ENCODE results near the gene PDS5B. TPM values are rescaled to one million over a fixed set of nuclear protein-coding genes. Genes with fewer than 3 reads are reported as not detected.
"Not testable (repeated sequence)": the region's sequence is repeated elsewhere in the genome, so short reads cannot be mapped to it uniquely, and the experiment has no call there.

The PDS5B gene
- total and polyA plus RNA-seq, 2 of the 8 experiments (the other 6 are each of a cell fraction or from before 2014, with no cell fraction given), result 5.5 to 54.6 TPM

DNA sequence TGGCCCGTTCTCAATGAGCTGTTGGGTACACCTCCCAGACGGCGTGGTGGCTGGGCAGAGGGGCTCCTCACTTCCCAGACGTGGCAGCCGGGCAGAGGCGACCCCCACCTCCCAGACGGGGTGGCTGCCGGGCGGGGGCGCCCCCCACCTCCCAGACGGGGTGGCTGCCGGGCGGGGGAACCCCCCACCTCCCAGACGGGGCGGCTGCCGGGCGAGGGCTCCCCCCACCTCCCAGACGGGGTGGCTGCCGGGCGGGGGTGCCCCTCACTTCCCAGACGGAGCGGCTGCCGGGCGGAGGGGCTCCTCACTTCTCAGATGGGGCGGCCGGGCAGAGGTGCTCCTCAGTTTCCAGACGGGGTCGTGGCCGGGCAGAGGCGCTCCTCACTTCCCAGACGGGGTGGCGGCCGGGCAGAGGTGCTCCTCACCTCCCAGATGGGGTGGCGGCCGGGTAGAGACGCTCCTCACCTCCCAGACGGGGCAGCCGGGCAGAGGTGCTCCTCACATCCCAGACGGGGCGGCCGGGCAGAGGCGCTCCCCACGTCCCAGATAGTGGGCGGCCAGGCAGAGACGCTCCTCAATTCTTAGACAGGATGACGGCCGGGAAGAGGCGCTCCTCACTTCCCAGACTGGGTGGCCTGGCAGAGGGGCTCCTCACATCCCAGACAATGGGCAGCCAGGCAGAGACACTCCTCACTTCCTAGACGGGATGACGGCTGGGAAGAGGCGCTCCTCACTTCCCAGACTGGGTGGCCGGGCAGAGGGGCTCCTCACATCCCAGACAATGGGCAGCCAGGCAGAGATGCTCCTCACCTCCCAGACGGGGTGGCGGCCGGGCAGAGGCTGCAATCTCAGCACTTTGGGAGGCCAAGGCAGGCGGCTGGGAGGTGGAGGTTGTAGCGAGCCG is 135.1 kb downstream of the PDS5B start:
- H2BK120ac ChIP-seq (replicated peaks; ENCODE audit: low read depth, low read length); H4K5ac ChIP-seq (ENCODE audit: insufficient read length, low read depth, low read length); H3K23ac ChIP-seq (ENCODE audit: insufficient read length); H2BK12ac ChIP-seq (ENCODE audit: low read depth, low read length); H3K18ac ChIP-seq (ENCODE audit: extremely low read depth, low read length); H2BK5ac ChIP-seq (ENCODE audit: low read depth, low read length); H3K56ac ChIP-seq (replicated peaks; ENCODE audit: insufficient read length, low read depth, low read length); H2AK5ac ChIP-seq (ENCODE audit: low read depth, low read length); H4K91ac ChIP-seq (replicated peaks; ENCODE audit: insufficient read length, low read length); H2BK15ac ChIP-seq (ENCODE audit: low read length); FAIRE-seq; POLR2A ChIA-PET (ENCODE audit: partially characterized antibody); CTCF ChIA-PET (ENCODE audit: partially characterized antibody); H3K79me2 ChIP-seq (ENCODE audit: control insufficient read depth in 1 of 2, insufficient read depth in 2 of 2, low read length in 2 of 2); H3K27me3 ChIP-seq (replicated peaks in 1 of 4; ENCODE audit: control insufficient read depth in 3 of 4, extremely low read depth in 1 of 4, insufficient read depth in 3 of 4, low read length in 3 of 4); H3K79me1 ChIP-seq (ENCODE audit: low read depth, low read length); H2AFZ ChIP-seq (ENCODE audit: low read length); H3K27ac ChIP-seq (ENCODE audit: low read depth, low read length); H3K4me1 ChIP-seq (replicated peaks in 1 of 4; ENCODE audit: control insufficient read depth in 3 of 4, insufficient read depth in 4 of 4, low read length in 3 of 4); H4K8ac ChIP-seq (ENCODE audit: extremely low read depth, insufficient read depth, low read length); H2BK20ac ChIP-seq (ENCODE audit: low read length); H3K4ac ChIP-seq (replicated peaks; ENCODE audit: insufficient read length, low read depth, low read length); DNase-seq (ENCODE audit: low read depth in 1 of 2, low spot score in 2 of 2); H3K9ac ChIP-seq (replicated peaks in 1 of 4; ENCODE audit: extremely low read depth in 1 of 4, low read depth in 3 of 4, low read length in 3 of 4); H3K14ac ChIP-seq (ENCODE audit: insufficient read length); H3K4me3 ChIP-seq (ENCODE audit: extremely low read depth in 1 of 4, insufficient read depth in 2 of 4, low read depth in 3 of 4, low read length in 4 of 4); H3K4me2 ChIP-seq (ENCODE audit: insufficient read depth in 1 of 2, low read depth in 2 of 2, low read length in 2 of 2); H4K20me1 ChIP-seq (replicated peaks in 1 of 2; ENCODE audit: control insufficient read depth in 1 of 2, insufficient read depth in 2 of 2, low read length in 2 of 2); H3K23me2 ChIP-seq (ENCODE audit: low read depth, low read length): not testable (repeated sequence)
- Histone ChIP-seq H3K36me3 (ENCODE audit: control insufficient read depth in 2 of 4, insufficient read depth in 4 of 4, low read length in 3 of 4) (peaks cover 0 to 26% (median 6%) of the 10 kb centered on the region in 4 experiments; a peak in 3 of 8 replicates), H3K9me3 (ENCODE audit: insufficient read depth in 2 of 2, low read depth in 1 of 2, low read length in 1 of 2) (peaks cover 7 to 22% of the 10 kb centered on the region in 2 experiments; a peak in 2 of 4 replicates)
- 96% methylated on average over 29 of the region's 58 CpGs; no CpG with 5 or more reads in 1 of the 2 experiments for WGBS, 2 experiments (ENCODE audit: extremely low coverage in 1 of 2, insufficient coverage in 1 of 2, insufficient read length in 1 of 2, insufficient replicate concordance in 2 of 2, low coverage in 1 of 2, low lambda C conversion rate in 2 of 2, missing lambda C conversion rate in 1 of 2)

Data from H1 (cell line).